ENCODE results near the gene OTOG. TPM values are rescaled to one million over a fixed set of nuclear protein-coding genes. Genes with fewer than 3 reads are reported as not detected.

Gene OTOG
- total and polyA plus RNA-seq, 4 donors, result 0.11 TPM; not detected in 3

DNA sequence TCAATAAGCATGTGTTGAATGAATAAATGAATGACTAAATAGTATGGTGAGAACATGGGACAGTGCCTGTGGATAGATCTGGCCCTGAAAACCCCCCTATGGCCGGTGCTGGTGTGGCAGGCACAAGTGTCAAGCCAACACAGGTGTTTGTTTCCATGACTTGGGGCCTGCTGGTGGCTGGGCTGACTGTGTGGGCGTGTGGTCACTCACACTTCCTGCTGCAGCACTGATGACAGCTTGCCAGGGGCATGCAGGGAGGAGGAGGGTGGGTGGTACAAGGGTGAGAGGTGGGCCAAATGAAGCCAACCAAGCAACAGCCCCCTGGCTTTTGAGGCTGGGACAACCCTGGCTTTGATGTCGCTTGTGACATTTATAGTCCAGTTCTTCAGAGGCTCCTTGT, 40.1 kb upstream of the OTOG start:
- no peaks in the 10 kb centered on the region for H3K27me3 ChIP-seq (ENCODE audit: control insufficient read depth in 3 of 3, insufficient read depth in 3 of 3, low read length in 2 of 3)
- H3K4me3 ChIP-seq, result no peak overlapping the region
- H3K27ac ChIP-seq (ENCODE audit: low read depth in 1 of 2, low read length in 1 of 2), result no peak overlapping the region
- no peak overlapping the region for H3K9ac ChIP-seq (ENCODE audit: insufficient read depth in 1 of 2, low read length in 2 of 2)
- no peak for ATAC-seq (ENCODE audit: insufficient read depth, low FRiP score)
- no peaks in the 10 kb centered on the region for H3K36me3 ChIP-seq (ENCODE audit: control insufficient read depth in 4 of 4, insufficient read depth in 4 of 4, low read length in 4 of 4)
- no peak for DNase-seq
- no peaks in the 10 kb centered on the region for H3K9me3 ChIP-seq (ENCODE audit: control insufficient read depth in 4 of 4, insufficient read depth in 3 of 4, low read length in 3 of 4)
- WGBS, 2 donors, result 60 to 68% methylated on average over 3 of the region's 3 CpGs
- TF ChIP-seq CTCF (IDR thresholded peaks at IDR 0.05; ENCODE audit: control extremely low read depth, extremely low read depth), result no peak
- no peaks in the 10 kb centered on the region for H3K4me1 ChIP-seq (ENCODE audit: control insufficient read depth in 5 of 5, insufficient read depth in 5 of 5, low read length in 5 of 5)

DNA sequence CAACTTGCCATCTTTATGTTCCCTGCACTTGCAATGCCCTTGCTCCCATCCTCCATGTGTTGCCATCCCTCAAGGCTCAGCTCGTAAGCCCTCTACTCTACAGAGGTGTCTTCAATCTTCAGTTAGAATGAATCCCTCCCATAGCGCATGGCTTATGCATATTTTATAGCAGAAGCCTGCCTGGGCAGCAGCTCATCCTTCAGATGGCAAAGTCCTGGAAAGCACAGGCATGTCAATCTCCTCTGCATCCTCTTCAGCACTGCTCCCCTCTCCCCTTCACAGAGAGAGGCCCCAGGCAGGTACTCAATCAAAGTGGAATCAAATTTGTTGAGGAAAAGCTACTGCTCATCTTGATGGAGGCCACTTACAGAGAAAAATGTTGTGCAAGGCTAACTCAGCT, 39.3 kb upstream of the OTOG start:
- ATAC-seq (ENCODE audit: insufficient read depth, low FRiP score), result no peak
- 91 to 92% methylated on average over 2 of the region's 2 CpGs for WGBS, 2 donors
- Histone ChIP-seq H3K4me3 (no peak overlapping the region), H3K27ac (ENCODE audit: low read depth in 1 of 2, low read length in 1 of 2) (no peak overlapping the region), H3K9me3 (ENCODE audit: control insufficient read depth in 4 of 4, insufficient read depth in 3 of 4, low read length in 3 of 4) (no peaks in the 10 kb centered on the region), H3K27me3 (ENCODE audit: control insufficient read depth in 3 of 3, insufficient read depth in 3 of 3, low read length in 2 of 3) (no peaks in the 10 kb centered on the region), H3K4me1 (ENCODE audit: control insufficient read depth in 5 of 5, insufficient read depth in 5 of 5, low read length in 5 of 5) (no peaks in the 10 kb centered on the region), H3K36me3 (ENCODE audit: control insufficient read depth in 4 of 4, insufficient read depth in 4 of 4, low read length in 4 of 4) (no peaks in the 10 kb centered on the region), H3K9ac (ENCODE audit: insufficient read depth in 1 of 2, low read length in 2 of 2) (no peak overlapping the region)
- DNase-seq, result no peak
- no peak for TF ChIP-seq CTCF (IDR thresholded peaks at IDR 0.05; ENCODE audit: control extremely low read depth, extremely low read depth)

DNA sequence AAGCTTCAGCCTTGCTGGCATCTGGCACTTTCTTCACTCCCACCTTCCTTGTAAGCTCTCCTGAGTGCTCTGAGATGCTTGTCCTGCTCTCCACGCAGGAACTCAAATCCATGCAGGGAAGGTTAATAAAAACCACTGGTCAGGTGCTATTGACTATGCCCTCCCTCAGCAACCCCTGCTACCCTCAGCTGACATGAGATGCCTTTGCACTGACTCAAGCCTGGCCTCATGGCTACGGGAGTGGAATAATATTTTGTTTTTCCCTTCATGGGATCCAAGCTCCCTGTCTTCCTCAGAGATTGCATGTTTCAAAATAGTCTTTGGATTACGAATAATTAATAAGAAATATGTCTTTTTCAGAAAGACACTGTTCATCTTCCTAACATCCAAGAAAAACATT, 38.8 kb upstream of the OTOG start:
- ATAC-seq (ENCODE audit: insufficient read depth, low FRiP score) (no peak), DNase-seq (no peak)
- Histone ChIP-seq H3K4me1 (ENCODE audit: control insufficient read depth in 5 of 5, insufficient read depth in 5 of 5, low read length in 5 of 5) (no peaks in the 10 kb centered on the region), H3K27ac (ENCODE audit: low read depth in 1 of 2, low read length in 1 of 2) (no peak overlapping the region), H3K9me3 (ENCODE audit: control insufficient read depth in 4 of 4, insufficient read depth in 3 of 4, low read length in 3 of 4) (no peaks in the 10 kb centered on the region), H3K36me3 (ENCODE audit: control insufficient read depth in 4 of 4, insufficient read depth in 4 of 4, low read length in 4 of 4) (no peaks in the 10 kb centered on the region), H3K27me3 (ENCODE audit: control insufficient read depth in 3 of 3, insufficient read depth in 3 of 3, low read length in 2 of 3) (no peaks in the 10 kb centered on the region), H3K9ac (ENCODE audit: insufficient read depth in 1 of 2, low read length in 2 of 2) (no peak overlapping the region), H3K4me3 (no peak overlapping the region)
- WGBS, 2 donors, result 56 to 76% methylated on average over 3 of the region's 3 CpGs
- TF ChIP-seq CTCF (IDR thresholded peaks at IDR 0.05; ENCODE audit: control extremely low read depth, extremely low read depth), result no peak

DNA sequence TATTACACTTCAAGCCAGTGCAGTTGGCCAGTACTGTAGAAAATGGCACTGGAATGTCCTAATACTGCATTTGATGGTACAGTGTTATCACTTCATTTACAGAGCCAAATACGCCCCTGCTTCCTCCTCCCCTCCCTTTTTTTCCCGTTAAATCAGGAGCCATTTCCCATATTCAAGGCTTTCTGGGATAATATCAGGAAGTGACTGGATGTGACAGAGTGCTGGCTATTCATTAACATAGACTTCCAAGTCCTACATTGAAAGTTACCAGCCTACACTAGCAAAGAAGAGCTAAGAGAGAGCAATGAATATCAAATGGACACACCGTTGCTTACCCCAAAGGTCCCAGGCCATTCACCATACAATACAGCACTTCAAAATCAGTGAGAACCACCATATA, 38.3 kb upstream of the OTOG start:
- no peak overlapping the region for H3K27ac ChIP-seq (ENCODE audit: low read depth in 1 of 2, low read length in 1 of 2)
- no peak for TF ChIP-seq CTCF (IDR thresholded peaks at IDR 0.05; ENCODE audit: control extremely low read depth, extremely low read depth)
- no peaks in the 10 kb centered on the region for H3K27me3 ChIP-seq (ENCODE audit: control insufficient read depth in 3 of 3, insufficient read depth in 3 of 3, low read length in 2 of 3)
- no peaks in the 10 kb centered on the region for H3K9me3 ChIP-seq (ENCODE audit: control insufficient read depth in 4 of 4, insufficient read depth in 3 of 4, low read length in 3 of 4)
- no peak overlapping the region for H3K9ac ChIP-seq (ENCODE audit: insufficient read depth in 1 of 2, low read length in 2 of 2)
- H3K4me3 ChIP-seq, result no peak overlapping the region
- DNase-seq, result no peak
- ATAC-seq (ENCODE audit: insufficient read depth, low FRiP score), result no peak
- WGBS, 2 donors, result 38 to 48% methylated on average over 3 of the region's 3 CpGs
- no peaks in the 10 kb centered on the region for H3K36me3 ChIP-seq (ENCODE audit: control insufficient read depth in 4 of 4, insufficient read depth in 4 of 4, low read length in 4 of 4)
- H3K4me1 ChIP-seq (ENCODE audit: control insufficient read depth in 5 of 5, insufficient read depth in 5 of 5, low read length in 5 of 5), result no peaks in the 10 kb centered on the region
